Medulla oblongata (tissue), 1 donor: ENCODE results near the gene ZNF140.

Experiments used
- DNase-seq: peaks from one replicate; pipeline ENCODE4 v3.0.0-alpha.2; 2015; ENCODE audit errors: extremely low spot score

ZNF140 gene

DNA sequence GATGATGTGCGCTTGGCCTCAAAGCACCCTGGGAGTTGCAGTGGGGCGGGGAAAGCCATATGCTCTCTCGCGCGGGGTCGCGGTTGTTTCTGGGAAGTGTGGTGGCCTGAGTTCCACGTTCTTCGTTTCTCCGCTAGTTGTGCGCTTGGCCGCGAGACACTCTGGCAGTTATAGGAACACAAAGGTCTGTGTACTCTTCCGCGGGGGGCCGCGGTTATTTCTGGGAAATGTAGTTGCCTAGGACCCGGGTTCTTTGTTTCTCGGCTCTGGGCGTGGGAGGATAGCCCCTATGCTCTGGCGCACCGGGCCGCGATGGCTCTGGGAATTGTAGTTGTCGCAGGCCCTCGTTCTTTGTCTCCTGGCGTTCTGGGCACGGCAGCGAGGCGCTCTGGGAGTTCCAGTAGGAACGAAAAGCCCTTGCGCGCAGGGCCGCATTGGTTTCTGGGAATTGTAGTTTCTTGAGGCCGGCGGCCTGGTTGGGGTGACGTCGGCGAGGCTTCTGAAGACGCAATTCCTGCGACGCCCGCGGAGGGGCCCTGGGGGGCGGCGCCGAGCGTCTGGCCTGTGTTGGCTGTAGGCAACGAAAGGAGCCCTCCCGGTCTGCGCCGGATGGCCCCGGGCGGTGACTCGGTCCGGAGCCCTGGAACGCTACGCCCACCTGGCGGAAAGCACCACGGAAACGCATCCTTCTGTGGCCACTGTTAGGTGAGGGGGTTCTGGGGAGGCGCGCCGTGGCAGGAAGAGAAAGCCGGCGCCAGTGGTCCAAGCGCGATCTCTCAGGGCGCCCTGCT is at the start of gene ZNF140:
ZNF140 (plus strand) TSS at position 556 of the 791 bp plus-strand sequence. CDS start 398 bp downstream, outside the sequence.
- DNase-seq: peak; percentile 98

DNA sequence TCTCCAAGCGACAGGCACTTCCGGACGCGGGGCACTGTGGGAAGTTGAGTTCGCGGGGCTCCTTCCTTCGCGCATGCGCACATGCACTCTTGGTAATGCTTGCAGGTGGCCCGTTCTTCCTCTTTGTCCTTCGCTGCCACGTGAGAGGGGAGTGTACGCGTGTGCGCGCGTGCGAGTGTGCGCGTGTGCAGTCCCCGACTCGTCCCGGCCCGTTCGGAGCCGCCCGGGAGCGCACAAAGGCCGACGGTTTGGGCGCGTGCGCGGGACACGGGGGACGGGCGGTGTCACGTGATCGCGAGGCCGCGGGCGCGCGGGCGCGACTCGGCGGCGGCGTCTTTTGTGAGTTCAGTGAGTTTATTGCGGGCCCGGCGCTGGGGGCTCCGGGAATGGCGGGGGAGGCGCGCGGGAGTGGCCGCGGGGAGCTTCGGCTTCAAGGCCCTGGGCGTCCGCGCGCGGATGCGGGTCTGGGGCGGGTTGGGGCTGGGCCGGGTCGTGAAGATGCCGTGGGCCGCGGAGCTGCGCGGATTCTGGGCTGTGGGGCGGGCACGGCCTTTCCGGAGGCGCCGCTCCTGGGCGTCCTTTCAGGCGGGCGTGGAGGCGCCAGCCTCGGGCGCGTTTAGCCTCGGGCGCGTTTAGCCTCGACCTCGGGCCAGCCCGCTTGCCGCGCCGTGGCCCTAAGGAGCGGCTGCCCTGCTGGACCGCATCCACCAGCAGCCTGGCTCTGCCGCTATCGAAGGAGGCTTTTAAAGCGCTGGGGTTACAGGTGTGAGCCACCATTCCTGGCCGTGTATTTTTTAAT is 43.3 kb upstream of the ZNF140 start, which contains the start of gene ZNF84:
ZNF84 (plus strand) TSS at position 303 of the 799 bp plus-strand sequence. CDS start 3,959 bp downstream, outside the sequence.
- peak; percentile 98 for DNase-seq

DNA sequence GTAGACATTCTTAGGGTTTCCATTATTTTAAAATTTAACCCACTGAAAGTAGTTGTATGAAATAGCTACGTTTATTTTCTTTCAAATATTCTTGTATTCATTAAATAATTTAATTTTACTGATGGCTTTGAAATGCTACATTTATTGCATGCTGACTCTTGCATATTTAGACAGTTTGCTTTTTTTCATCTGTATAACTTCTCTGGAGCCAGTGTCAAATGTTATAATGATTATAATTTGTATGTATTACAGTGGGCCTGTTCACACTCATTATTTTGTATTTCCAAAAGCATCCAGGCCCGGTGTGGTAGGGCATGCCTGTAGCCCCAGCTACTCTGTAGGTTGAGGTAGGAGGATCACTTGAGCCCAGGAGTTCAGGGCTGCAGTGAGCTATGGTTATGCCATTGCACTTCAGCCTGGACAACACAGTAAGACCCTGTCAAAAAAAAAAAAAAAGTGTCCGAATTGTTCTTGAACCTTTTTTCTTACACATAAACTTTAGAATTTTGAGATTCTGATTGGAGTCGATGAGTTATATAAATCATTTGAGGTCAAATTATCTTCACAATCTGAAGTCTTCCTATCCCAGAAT is 42.5 kb upstream of the ZNF140 start:
- DNase-seq: no peak

DNA sequence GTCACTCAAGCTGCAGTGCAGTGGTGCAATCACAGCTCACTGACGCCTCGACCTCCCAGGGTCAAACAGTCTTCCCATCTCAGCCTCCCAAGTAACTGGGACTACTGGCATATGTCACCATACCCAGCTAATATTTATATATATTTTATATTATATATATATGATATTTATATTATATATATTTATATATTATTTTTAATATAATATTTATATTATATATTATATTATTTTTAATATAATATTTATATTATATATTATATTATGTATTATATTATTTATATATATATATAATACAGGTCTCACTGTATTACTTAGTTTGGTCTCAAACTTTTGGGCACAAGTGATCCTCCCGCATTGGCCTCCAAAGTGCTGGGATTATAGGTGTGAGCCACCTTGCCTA is 34.0 kb upstream of the ZNF140 start:
- no peak for DNase-seq

DNA sequence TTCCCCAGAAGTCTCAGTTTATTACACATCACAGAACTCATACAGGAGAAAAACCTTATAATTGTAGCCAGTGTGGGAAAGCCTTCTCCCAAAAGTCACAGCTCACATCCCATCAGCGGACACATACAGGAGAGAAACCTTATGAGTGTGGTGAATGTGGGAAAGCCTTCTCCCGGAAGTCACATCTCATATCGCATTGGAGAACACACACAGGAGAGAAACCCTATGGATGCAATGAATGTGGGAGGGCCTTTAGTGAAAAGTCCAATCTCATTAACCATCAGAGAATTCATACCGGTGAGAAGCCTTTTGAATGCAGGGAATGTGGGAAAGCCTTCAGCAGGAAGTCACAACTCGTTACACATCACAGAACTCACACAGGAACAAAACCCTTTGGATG is 23.3 kb upstream of the ZNF140 start:
- DNase-seq: no peak

DNA sequence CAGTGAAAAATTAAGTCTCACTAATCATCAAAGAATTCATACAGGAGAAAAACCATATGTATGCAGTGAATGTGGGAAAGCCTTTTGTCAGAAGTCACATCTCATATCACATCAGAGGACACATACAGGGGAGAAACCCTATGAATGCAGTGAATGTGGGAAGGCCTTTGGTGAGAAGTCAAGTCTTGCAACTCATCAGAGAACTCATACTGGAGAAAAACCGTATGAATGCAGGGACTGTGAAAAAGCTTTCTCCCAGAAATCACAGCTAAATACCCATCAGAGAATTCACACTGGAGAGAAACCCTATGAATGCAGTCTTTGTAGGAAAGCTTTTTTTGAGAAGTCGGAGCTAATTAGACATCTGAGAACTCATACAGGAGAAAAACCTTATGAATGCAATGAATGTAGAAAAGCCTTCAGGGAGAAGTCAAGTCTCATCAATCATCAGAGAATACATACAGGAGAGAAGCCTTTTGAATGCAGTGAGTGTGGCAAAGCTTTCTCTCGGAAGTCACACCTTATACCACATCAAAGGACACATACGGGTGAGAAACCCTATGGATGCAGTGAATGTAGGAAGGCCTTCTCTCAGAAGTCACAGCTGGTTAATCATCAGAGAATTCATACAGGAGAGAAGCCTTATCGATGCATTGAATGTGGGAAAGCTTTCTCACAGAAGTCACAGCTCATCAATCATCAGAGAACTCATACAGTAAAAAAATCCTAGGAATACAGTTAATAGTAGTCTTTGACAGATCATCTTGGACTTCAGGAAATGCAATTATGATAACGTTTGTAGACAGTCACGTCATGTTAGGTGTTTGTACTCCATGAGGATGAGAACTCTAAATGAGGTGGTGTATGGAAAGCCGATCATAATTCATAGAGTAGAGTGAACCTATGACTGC is 22.3 kb upstream of the ZNF140 start:
- DNase-seq: no peak

DNA sequence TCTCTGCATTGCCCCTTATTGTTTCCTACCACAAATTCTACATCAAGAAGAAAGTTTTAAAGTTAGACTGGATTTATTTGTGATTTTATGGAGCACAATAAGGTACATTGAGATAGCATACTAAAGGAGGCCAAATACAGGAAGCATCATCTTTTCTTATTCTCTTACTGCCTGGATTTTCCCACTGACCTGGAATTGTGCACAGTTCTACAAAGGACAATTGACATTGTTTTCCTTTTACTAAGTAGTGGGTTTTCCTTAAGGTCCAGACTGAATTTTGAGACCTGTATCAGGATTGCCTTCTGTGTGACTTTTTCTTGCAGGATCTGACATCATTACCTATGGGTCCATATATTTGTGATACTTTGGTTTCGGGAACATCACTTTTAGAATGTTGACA is 18.8 kb upstream of the ZNF140 start:
- no peak for DNase-seq

DNA sequence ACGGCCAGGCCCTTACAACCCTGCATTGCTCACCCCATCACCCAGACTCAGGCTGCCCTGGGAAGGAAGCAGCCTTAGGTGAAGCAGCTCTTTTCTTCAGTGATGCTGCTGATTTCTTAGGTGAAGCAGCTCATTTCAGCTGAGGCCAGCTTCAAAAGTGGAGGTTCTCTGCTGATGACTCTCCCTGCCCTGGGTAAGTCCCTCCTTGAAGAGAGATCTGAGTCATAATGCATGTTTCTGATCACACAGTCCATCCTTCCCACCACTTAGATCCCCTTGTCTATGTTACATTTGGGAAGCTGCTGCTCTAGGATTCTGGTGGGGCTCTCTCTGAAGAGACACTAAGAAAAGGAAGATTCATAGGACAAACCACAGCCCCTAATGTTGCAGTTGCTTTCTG is 17.2 kb upstream of the ZNF140 start:
- DNase-seq: no peak

DNA sequence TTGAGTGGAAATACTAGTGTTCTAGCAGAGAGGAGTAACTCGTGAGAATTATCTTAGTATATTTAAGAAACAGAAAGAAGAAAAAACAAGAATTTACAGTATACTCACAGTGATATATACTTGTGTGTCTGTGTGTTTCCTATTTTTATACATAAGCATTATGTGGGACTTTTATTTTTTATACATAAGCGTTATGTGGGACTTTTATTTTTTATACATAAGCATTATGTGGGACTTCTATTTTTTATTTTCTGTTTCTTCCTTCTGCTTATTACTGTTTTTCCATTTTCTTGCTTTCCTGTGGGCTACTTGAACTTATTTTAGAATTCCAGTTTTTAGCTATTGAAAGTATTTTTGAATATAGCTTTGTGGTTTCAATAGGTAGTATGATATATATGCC is 6.9 kb upstream of the ZNF140 start:
- DNase-seq: no peak

DNA sequence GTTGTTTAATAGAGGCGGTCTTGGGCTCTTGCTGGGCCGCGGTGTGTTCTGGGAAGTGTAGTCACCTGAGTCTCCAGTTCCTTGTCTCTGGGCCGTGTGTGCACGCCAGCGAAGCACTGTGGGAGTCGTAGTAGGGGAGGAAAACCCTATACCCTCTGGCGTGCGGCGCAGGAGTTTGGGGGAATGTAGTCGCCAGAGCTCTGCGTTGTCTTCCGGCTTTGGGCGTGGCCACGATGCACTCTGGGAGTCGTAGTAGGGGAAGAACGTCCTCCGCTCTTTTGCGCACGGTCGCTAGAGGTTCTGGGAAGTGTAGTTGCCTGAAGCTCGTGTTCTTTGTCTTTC is 726 bp upstream of the ZNF140 start:
- DNase-seq: peak; percentile 99

DNA sequence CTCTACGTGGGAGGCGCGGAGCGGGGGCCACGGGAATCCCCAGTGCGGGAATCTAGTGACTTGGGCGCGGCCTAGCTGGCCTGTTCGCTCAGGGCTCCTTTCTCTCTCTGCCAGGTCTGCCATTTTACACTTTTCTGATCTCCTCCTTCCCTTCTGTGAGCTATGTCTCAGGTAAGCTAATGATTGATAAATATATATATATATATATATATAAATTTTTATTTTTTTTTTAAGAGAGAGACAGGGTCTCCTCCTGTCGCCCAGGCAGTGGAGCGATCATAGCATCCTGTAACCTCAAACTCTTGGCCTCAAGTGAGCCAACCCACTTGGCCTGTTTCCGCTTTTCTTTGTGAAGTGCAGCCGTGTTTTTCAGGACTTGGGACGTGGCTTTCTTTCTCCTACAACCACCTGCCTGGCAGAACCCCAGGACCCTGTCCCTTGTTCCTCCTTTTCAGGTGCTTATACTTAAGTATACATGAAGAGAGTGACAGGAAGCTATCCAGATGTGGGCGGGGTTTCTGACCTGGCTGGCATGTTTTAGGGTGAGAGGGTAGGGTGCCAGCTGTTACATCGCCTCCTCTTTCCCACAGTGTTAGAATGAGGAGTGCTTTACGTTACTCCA is 547 bp downstream of the ZNF140 start:
- DNase-seq: peak; percentile 13

DNA sequence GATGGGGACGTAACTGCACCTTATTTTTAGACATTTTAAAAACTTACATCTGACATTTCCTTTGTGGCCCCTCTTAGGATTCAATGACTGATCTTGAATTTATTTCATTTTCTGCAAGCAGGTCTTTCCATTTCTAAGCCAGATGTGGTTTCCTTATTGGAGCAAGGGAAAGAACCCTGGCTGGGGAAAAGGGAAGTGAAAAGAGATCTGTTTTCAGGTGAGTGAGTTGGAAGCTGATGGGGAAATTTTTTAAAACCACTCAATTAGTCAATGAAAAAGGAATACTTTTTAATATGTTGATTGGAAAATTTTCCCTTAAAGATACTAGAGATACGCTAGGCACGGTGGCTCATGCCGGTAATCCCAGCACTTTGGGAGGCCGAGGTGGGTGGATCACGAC is 2.6 kb downstream of the ZNF140 start:
- DNase-seq: no peak

DNA sequence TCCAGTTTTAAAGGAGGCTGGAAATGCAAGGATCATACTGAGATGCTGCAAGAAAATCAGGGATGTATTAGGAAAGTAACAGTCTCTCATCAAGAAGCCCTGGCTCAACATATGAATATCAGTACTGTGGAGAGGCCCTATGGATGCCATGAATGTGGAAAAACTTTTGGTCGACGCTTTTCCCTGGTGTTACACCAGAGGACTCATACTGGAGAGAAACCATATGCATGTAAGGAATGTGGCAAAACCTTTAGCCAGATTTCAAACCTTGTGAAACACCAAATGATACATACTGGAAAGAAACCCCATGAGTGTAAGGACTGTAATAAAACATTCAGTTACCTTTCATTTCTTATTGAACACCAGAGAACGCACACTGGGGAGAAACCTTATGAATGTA is 24.9 kb downstream of the ZNF140 start:
- DNase-seq: no peak

DNA sequence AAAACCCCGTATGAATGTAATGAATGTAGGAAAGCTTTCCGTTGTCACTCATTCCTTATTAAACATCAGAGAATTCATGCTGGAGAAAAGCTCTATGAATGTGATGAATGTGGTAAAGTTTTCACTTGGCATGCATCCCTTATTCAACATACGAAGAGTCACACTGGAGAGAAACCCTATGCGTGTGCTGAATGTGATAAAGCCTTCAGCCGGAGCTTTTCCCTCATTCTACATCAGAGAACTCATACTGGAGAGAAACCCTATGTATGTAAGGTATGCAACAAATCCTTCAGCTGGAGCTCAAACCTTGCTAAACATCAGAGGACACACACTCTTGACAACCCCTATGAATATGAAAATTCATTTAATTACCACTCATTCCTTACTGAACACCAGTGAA is 25.5 kb downstream of the ZNF140 start:
- no peak for DNase-seq

DNA sequence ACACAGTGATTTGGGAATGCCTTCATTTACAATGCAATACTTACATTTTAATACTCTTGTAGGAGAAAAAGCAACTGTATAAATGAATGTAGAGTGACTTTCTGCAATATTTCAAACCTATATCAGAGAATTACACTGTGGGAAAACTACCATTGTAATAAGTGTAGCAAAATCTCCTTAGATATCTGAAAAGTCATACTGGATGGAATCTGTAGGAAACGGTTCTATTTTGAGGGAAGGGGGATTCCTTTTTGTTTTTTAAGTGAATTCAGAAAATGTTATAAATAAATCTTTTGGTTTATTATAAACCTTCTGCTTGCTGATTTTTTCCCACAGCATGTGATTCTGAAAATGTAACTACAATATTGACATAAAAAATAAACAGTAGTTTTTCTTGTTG is 26.4 kb downstream of the ZNF140 start:
- DNase-seq: no peak

DNA sequence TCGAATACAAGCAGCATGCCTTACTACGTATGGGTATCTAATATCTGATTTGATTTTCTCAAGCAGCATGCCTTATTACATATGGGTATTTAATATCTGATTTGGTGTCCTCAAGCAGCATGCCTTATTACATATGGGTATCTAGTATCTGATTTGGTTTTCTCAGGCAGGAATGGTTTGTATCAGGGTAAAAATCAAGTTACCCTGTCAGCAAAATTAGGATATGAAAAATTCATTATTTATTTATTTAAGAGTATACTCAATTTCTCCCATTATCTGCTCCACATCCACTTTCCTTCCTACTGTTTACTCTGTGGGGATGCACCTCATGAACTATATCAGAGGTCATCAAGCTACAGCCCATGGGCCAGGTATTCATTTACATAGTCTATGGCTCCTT is 27.4 kb downstream of the ZNF140 start:
- DNase-seq: no peak

DNA sequence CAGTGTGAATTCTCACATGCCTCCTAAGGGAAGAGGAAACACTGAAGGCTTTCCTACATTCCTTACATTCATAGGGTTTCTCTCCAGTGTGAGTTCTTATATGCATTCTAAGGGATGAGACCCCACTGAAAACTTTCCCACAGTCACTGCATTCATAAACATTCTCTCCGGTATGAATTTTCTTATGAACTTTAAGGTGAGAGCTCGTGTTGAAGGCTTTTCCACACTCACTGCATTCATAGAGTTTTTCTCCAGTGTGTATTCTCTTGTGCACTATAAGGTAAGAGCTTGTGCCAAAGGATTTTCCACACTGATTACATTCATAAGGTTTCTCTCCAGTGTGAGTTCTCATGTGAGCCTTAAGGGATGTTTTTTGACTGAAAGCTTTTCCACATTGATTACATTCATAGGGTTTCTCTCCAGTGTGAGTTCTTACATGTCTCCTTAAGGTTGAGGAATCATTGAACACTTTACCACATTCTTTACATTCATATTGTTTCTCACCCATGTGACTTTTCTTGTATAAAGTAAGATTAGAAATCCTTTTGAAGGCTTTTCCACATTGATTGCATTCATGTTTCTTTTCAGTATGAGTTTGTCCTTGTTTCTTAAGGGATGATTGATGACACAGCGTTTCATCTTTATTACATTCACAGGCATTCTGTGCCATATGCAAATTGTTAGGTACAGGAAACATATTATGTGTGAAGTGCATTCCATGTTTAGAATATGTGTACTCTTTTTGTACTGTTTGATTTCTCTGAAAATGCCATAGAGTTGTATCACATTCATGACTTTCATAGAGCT is 39.9 kb downstream of the ZNF140 start:
- DNase-seq: no peak

DNA sequence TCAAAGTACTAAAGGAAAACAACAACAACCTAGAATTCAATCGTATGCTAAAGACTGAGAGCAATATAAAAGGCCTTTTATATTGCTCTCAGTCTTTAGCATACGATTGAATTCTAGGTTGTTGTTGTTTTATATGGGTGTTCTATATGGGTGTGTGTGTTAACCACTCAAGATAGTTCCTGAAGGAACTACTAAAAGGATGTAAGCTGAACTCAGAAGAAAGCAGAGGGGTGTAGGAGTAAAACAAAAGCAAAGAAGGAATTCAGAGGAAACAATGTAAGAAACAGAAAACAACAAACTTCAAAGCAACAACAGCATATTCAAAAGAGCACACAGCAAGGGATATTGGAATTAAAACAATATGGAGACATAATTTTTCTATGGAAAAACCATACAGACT is 44.0 kb downstream of the ZNF140 start:
- DNase-seq: no peak

DNA sequence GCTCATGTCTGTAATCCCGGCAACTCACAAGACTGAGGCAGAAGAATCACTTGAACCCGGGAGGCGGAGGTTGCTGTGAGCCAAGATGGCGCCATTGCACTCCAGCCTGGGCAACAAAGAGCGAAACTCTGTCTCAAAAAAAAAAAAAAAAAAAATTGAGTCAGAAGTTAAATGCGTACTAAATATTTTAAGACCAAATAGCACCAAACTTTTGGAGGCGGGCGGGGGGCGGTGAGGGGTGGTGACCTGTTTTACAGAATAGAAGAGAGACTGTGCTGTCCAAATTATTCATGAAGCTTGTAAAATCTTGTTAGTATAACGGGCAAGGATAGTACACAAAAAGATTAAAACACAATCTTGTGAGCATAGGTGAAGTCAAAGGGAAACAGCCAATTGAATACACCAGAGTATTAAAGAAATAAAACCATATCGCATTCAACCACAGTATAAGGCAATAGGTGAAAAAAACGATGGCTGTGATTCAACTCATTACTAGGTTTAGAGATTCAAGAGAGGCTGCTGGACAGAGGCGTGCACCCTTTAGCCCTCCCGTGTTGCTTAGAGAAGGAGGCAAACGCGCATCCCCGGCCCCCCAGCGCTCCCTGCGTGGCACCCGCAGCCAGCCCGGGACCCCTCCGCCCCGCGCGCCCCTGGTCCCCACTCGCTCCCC is 48.8 kb downstream of the ZNF140 start:
- DNase-seq: no peak
